GM18868 (cell line): ENCODE results near the gene SNX32.

Experiments used
- ATAC-seq: cut with Tn5 transposase; IDR thresholded peaks from one replicate; pipeline ENCODE4 v1.9.1; 2021; ENCODE audit warnings: mild to moderate bottlenecking, moderate library complexity; ENCODE audit not compliant: unreplicated experiment

Gene SNX32

DNA sequence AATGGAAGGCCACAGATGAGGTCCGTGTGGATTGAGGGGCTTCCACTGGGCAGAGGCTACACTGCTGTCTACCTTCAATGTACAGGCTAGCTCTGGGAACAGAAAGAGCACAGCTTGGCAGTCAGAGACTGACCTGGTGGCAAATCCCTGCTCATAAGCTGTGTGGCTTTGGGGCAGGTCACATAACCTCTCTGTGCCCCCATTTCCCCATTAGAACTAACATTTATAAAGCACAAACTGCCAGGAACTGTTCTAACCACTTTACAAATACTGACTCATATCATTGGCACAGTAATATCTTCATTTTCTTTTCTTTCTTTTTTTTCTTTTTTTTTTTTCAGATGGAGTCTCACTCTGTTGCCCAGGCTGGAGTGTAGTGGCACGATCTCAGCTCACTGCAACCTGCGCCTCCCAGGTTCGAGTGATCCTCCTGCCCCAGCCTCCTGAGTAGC is 63.3 kb downstream of the SNX32 start:
- no peak for ATAC-seq

DNA sequence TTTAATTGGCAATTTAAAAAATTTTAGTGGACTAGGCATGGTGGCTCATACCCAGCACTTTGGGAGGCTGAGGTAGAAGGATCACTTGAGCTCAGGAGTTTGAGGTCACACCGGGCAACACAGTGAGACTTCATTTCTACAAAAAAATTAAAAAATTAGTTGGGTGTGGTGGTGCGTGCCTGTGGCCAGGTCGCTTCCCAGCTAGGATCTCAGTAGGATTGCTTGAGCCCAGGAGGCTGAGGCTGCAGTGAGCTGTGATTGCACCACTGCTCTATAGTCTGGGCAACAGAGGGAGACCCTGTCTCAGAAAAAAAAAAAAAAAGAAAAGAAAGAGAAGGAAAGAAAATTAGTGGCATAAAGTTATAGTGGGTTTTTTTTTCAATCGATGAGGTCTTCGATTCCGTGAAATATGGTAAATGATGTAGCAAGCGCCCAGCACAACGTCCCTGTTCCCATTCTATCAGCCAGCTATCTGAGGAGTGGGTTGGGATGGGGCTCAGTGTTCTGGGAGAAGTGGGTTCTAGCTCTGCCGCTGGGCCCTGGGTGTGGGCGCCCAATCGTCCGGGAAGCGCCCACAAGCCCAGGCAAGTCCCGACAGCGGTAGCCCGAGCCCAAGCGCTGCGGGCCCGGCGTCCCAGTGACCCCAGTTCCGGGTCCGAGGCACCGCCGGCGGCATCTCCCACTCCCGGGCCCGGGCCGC is 65.0 kb downstream of the SNX32 start:
- no peak for ATAC-seq

- ATAC-seq = no peak
These were observed 65.8 kb downstream of the SNX32 start for GRCh38 chr11:65899356-65900124.

DNA sequence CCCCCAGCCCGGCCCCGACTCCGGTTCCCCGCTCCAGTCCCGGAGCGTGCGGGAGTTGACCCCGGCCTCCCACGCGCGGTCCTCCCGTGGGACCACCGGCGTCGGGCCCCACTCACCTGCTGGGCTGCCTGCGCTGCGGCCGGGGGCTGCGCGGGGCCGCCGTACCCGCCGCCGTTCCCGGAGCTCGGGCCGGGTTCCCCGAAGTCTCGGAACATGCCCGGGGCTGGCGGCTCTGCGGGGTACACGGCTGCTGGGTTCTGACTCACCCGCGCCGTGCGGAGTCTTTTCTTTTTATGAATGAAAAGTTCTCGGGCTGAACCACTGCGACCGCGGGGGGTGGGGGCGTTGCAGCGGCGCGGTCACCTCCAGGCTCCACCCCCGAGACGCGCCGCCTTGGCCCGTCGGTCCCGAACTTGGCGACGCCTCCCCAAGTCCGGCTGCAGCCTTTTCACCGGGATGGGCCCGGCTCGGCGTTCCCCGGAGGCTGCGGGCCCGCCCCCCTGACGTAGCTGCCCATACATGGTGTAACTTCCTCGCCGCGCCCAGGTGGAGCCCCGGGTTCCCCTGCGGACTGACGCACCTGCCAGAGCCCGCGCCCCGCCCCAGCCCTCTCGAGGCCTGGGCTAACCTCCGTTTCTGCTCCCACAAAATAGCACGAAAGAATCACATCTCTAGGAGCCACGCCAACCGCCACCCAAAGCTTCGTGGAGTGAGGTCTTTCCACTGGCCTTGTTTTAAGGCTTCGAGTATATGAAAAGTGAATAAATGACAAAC is 66.5 kb downstream of the SNX32 start, which contains the start of gene FOSL1:
TSS of gene FOSL1 (minus strand) at position 264 of the 774 bp plus-strand sequence. CDS start at position 215, 49 bp downstream.
- ATAC-seq = peak; percentile 85

- ATAC-seq = no peak
These were observed 67.1 kb downstream of the SNX32 start for GRCh38 chr11:65900899-65901180.

GRCh38 chr11:65903068-65903481 is 69.3 kb downstream of the SNX32 start:
- ATAC-seq = no peak
